ENCODE measurements around the gene TJP3.

Gene TJP3

GRCh38 chr19:3730457-3730958 lies 22.3 kb downstream of the TJP3 start:
- Mint-ChIP-seq H3K36me3 (ENCODE audit: low read depth) (no peaks in the 10 kb centered on the region), H3K4me3 (no peak overlapping the region), H3K27ac (no peak overlapping the region), H3K27me3 (ENCODE audit: low read depth) (peaks cover under 1% of the 10 kb centered on the region), H3K4me1 (ENCODE audit: low read depth) (no peaks in the 10 kb centered on the region), H3K9me3 (no peaks in the 10 kb centered on the region)

DNA sequence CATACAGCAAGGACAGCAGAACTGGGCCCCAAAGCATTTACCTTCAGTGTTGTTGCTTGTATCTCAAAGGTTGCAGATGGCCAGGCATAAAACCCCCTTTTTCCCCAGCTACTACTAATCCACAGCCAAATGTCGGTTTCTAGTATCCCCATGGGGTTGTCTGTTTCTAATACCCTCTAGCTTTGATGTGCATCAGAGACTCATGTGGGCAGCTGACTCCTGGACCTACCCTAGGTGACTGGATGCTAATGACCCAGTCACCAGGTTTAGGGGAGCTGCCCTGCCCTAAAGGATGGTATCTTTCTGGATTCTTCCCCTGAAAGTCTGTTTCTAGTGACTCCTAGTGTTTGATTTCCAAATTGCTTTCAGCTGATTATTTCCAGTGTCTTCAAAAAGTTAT lies 23.9 kb downstream of the TJP3 start:
- no peaks in the 10 kb centered on the region for H3K9me3 Mint-ChIP-seq
- no peak overlapping the region for H3K27ac Mint-ChIP-seq
- H3K4me3 Mint-ChIP-seq = no peak overlapping the region
- H3K4me1 Mint-ChIP-seq (ENCODE audit: low read depth) = no peaks in the 10 kb centered on the region
- H3K36me3 Mint-ChIP-seq (ENCODE audit: low read depth) = no peaks in the 10 kb centered on the region
- H3K27me3 Mint-ChIP-seq (ENCODE audit: low read depth) = no peaks in the 10 kb centered on the region

DNA sequence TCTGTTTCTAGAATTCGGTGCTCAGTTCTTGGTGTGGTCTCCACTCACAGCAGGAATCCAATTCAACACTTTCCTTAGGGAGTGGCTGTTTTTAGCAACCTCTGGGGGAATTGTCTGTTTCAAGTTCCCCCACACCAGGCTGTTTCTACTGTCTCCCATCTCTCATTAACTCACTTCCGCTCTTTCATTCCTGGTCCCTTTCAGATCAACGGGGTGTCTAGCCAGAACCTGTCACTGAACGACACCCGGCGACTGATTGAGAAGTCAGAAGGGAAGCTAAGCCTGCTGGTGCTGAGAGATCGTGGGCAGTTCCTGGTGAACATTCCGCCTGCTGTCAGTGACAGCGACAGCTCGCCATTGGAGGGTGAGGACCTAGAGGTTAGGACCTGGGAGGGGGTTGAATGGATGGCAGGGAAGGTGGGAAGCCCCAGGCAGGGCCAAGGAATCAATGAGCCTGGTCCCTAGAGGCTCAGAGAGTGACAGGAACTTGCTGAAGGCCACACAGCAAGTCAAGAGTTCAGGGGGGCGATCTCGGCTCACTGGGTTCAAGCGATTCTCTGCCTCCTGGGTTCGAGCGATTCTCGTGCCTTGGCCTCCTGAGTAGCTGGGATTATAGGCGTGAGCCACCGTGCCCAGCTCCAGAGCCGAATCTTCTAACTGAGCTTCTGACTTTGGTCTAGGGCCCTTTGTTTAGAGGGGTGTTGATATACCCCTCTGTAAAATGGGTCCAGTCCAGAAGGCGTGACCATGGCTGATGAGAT lies 25.5 kb downstream of the TJP3 start:
- Mint-ChIP-seq H3K36me3 (ENCODE audit: low read depth) (no peaks in the 10 kb centered on the region), H3K4me3 (no peak overlapping the region), H3K9me3 (no peaks in the 10 kb centered on the region), H3K27me3 (ENCODE audit: low read depth) (no peaks in the 10 kb centered on the region), H3K4me1 (ENCODE audit: low read depth) (no peaks in the 10 kb centered on the region), H3K27ac (peak overlapping the region; percentile 26)

DNA sequence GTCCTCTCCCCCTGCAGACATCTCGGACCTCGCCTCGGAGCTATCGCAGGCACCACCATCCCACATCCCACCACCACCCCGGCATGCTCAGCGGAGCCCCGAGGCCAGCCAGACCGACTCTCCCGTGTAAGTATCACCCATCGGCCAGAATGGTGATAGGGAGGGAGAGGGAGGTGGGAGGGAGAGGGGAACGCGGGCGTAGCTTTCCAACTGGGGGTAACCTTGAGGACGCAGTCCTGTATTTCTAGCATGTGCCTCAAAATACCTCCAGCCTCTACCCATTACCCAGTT lies 26.1 kb downstream of the TJP3 start:
- Mint-ChIP-seq H3K9me3 (no peaks in the 10 kb centered on the region), H3K27me3 (ENCODE audit: low read depth) (no peaks in the 10 kb centered on the region), H3K4me3 (no peak overlapping the region), H3K4me1 (ENCODE audit: low read depth) (no peaks in the 10 kb centered on the region), H3K27ac (no peak overlapping the region), H3K36me3 (ENCODE audit: low read depth) (no peaks in the 10 kb centered on the region)

DNA sequence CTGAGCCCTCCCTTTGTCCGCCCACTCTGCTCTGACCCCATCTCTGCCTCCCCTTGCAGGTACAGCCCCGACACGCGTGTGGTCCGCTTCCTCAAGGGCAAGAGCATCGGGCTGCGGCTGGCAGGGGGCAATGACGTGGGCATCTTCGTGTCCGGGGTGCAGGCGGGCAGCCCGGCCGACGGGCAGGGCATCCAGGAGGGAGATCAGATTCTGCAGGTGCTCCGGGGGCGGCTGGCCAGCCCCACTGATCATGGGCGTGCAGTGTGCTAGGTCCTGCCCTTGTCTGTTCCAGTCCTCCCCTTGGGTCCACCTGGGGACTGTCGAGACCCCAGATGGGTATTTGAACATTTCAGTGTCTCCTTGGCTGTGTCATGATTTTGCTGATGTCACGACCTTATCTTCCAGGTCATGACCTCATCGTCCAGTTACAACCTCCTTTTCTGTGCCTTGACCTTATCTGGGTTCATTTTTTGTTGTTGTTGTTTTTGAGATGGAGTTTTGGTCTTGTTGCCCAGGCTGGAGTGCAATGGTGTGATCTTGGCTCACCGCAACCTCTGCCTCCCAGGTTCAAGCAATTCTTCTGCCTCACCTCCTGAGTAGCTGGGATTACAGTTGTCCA lies 28.0 kb downstream of the TJP3 start:
- no peaks in the 10 kb centered on the region for H3K9me3 Mint-ChIP-seq
- no peaks in the 10 kb centered on the region for H3K36me3 Mint-ChIP-seq (ENCODE audit: low read depth)
- H3K4me1 Mint-ChIP-seq (ENCODE audit: low read depth) = peaks cover 4% of the 10 kb centered on the region
- no peak overlapping the region for H3K4me3 Mint-ChIP-seq
- no peaks in the 10 kb centered on the region for H3K27me3 Mint-ChIP-seq (ENCODE audit: low read depth)
- H3K27ac Mint-ChIP-seq = no peak overlapping the region

- Mint-ChIP-seq H3K9me3 (no peaks in the 10 kb centered on the region), H3K4me1 (ENCODE audit: low read depth) (peaks cover 4% of the 10 kb centered on the region), H3K4me3 (no peak overlapping the region), H3K27me3 (ENCODE audit: low read depth) (no peaks in the 10 kb centered on the region), H3K36me3 (ENCODE audit: low read depth) (no peaks in the 10 kb centered on the region), H3K27ac (no peak overlapping the region)
Measured at GRCh38 chr19:3737487-3738205, 29.5 kb downstream of the TJP3 start.

DNA sequence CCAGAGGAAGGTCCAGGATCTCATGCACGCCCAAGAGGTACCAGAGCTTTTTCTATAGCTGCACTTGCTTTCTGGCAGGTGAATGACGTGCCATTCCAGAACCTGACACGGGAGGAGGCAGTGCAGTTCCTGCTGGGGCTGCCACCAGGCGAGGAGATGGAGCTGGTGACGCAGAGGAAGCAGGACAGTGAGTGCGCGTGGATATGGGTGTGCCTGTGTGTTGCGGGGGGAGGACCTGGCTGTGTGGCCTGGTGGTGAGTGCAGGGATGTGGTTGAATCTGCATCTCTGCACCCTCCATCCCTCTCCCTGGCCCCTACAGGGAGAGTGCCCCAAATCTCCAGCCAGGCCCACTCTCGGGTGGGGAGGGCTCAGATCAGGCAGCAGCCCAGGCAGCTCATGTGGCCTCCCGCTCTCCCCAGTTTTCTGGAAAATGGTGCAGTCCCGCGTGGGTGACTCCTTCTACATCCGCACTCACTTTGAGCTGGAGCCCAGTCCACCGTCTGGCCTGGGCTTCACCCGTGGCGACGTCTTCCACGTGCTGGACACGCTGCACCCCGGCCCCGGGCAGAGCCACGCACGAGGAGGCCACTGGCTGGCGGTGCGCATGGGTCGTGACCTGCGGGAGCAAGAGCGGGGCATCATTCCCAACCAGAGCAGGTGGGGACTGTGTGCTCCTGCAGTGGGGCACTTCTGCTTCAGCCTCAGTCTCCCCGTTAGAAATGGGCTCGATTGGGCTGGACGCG lies 30.5 kb downstream of the TJP3 start:
- no peaks in the 10 kb centered on the region for H3K27me3 Mint-ChIP-seq (ENCODE audit: low read depth)
- H3K4me1 Mint-ChIP-seq (ENCODE audit: low read depth) = peaks cover 4% of the 10 kb centered on the region
- no peaks in the 10 kb centered on the region for H3K36me3 Mint-ChIP-seq (ENCODE audit: low read depth)
- H3K4me3 Mint-ChIP-seq = no peak overlapping the region
- H3K27ac Mint-ChIP-seq = no peak overlapping the region
- no peaks in the 10 kb centered on the region for H3K9me3 Mint-ChIP-seq

- no peak overlapping the region for H3K4me3 Mint-ChIP-seq
- H3K9me3 Mint-ChIP-seq = no peaks in the 10 kb centered on the region
- H3K27ac Mint-ChIP-seq = no peak overlapping the region
- no peaks in the 10 kb centered on the region for H3K36me3 Mint-ChIP-seq (ENCODE audit: low read depth)
- H3K4me1 Mint-ChIP-seq (ENCODE audit: low read depth) = peaks cover 4% of the 10 kb centered on the region
- no peaks in the 10 kb centered on the region for H3K27me3 Mint-ChIP-seq (ENCODE audit: low read depth)
Measured at GRCh38 chr19:3740431-3740830, 32.2 kb downstream of the TJP3 start.

DNA sequence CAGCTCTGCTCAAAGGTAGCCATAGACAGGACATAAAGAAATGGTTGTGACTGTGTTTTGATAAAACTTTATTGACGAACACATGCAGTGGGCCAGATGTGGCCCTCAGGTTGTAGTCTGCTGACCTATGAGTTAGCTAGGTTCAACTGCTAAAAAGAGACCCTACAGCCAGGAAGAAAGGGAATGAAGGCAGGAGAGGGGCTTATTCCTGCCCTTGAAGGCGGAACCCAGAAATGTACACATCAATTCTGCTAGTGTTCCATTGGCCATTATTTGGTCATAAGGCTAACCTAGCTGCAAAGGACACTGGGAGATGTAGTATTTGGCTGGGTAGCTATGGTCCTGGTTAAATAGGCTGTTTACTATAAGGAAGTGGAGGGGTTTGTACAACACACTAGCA lies 35.3 kb downstream of the TJP3 start:
- Mint-ChIP-seq H3K4me3 (no peak overlapping the region), H3K27me3 (ENCODE audit: low read depth) (no peaks in the 10 kb centered on the region), H3K36me3 (ENCODE audit: low read depth) (no peaks in the 10 kb centered on the region), H3K9me3 (no peaks in the 10 kb centered on the region), H3K27ac (no peak overlapping the region), H3K4me1 (ENCODE audit: low read depth) (peaks cover 4% of the 10 kb centered on the region)

GRCh38 chr19:3745363-3746045 lies 37.3 kb downstream of the TJP3 start:
- Mint-ChIP-seq H3K27me3 (ENCODE audit: low read depth) (no peaks in the 10 kb centered on the region), H3K9me3 (no peaks in the 10 kb centered on the region), H3K4me1 (ENCODE audit: low read depth) (no peaks in the 10 kb centered on the region), H3K4me3 (no peak overlapping the region), H3K36me3 (ENCODE audit: low read depth) (peaks cover 12% of the 10 kb centered on the region), H3K27ac (no peak overlapping the region)

GRCh38 chr19:3746371-3747056 lies 38.3 kb downstream of the TJP3 start:
- no peaks in the 10 kb centered on the region for H3K4me1 Mint-ChIP-seq (ENCODE audit: low read depth)
- H3K27ac Mint-ChIP-seq = no peak overlapping the region
- H3K36me3 Mint-ChIP-seq (ENCODE audit: low read depth) = peaks cover 16% of the 10 kb centered on the region
- H3K9me3 Mint-ChIP-seq = no peaks in the 10 kb centered on the region
- H3K27me3 Mint-ChIP-seq (ENCODE audit: low read depth) = no peaks in the 10 kb centered on the region
- no peak overlapping the region for H3K4me3 Mint-ChIP-seq

- Mint-ChIP-seq H3K27me3 (ENCODE audit: low read depth) (no peaks in the 10 kb centered on the region), H3K9me3 (no peaks in the 10 kb centered on the region), H3K4me3 (no peak overlapping the region), H3K27ac (no peak overlapping the region), H3K4me1 (ENCODE audit: low read depth) (no peaks in the 10 kb centered on the region), H3K36me3 (ENCODE audit: low read depth) (peaks cover 19% of the 10 kb centered on the region)
Measured at GRCh38 chr19:3748965-3749364, 40.8 kb downstream of the TJP3 start.

DNA sequence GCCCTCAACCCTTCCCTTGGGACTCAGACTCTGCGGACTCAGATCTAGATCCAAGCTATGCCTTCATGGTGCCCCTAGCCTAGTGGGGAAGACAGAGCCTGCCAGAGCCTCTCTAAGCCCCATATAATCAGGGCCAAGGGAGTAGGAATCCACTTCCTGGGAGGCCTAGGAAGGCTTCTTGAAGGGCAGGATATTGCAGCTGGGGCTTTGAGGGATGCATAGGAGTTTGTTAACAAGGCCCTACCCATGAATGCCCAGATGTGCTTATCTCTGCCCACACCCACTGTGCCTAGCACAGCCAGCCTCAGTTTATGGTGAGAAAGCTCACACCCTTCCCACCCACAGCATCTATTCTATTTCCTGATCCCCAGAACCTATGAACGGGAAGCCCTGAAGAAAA lies 42.0 kb downstream of the TJP3 start:
- Mint-ChIP-seq H3K9me3 (no peaks in the 10 kb centered on the region), H3K27ac (no peak overlapping the region), H3K27me3 (ENCODE audit: low read depth) (no peaks in the 10 kb centered on the region), H3K4me3 (no peak overlapping the region), H3K36me3 (ENCODE audit: low read depth) (peaks cover 24% of the 10 kb centered on the region), H3K4me1 (ENCODE audit: low read depth) (peaks cover 4% of the 10 kb centered on the region)

DNA sequence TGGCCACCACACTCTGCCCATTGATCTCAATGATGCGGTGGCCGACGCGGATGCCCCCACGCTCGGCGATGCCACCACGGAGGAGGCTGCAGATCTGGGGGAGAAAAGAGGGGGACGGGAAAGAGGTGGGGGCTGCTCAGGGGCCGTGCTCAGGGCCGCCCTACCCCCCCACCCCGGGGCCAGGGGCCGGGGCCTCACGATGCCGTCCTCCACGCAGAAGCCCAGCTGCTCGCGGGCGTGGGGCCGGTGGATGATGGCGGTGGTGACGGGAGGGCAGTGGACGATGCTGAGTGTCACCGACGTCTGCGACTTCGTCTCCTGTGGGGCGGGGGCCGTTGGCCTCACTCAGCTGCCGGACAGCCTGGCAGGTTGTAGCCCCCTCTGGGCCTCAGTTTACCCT lies 43.1 kb downstream of the TJP3 start:
- no peaks in the 10 kb centered on the region for H3K27me3 Mint-ChIP-seq (ENCODE audit: low read depth)
- H3K9me3 Mint-ChIP-seq = no peaks in the 10 kb centered on the region
- no peak overlapping the region for H3K4me3 Mint-ChIP-seq
- no peak overlapping the region for H3K27ac Mint-ChIP-seq
- H3K36me3 Mint-ChIP-seq (ENCODE audit: low read depth) = peaks cover 28% of the 10 kb centered on the region
- peaks cover 5% of the 10 kb centered on the region for H3K4me1 Mint-ChIP-seq (ENCODE audit: low read depth)

Measured in T-helper 1 cell treated with Interleukin-12 subunit alpha and Interleukin-12 subunit beta and Interleukin-4 antibody, amounts not matched to agents 30 μg/mL and 1 μg/mL, for 36 hours (primary cell).